Endothelial cell of umbilical vein (primary cell): Measurements from ENCODE around the gene SUPV3L1. TPM values are rescaled to one million over a fixed set of nuclear protein-coding genes. Genes with fewer than 3 reads are reported as not detected.

Experiments used
- BruUV-seq: library from RNA; stranded (reverse); fragments of 400-500 nt; replicated peaks from 2 replicates; lab custom pipeline; 2021; lab: Mats Ljungman, UMichigan
- CTCF ChIA-PET: fragments of 300-600, 350-600 bp; sonication (Branson Sonifier 250); formaldehyde crosslinking; loops from one replicate; lab custom pipeline; 2021; ENCODE audit warnings: antibody characterized with exemption, inconsistent platforms; lab: Charles Lee
- POLR2A ChIA-PET: fragments of 300-600, 350-600 bp; sonication (Branson Sonifier 250); formaldehyde crosslinking; loops from one replicate; lab custom pipeline; 2021; ENCODE audit warnings: antibody characterized with exemption, inconsistent platforms; lab: Charles Lee
- DNase-seq: peaks from one replicate; pipeline ENCODE4 v3.0.0-alpha.2; 2011; ENCODE audit warnings: low read depth, low spot score
- FAIRE-seq: peaks from 2 replicates; lab custom pipeline; 2011; peaks lifted over from hg19 to GRCh38; lab: Jason Lieb, UNC
- H2AFZ ChIP-seq: 2 replicates; pipeline ENCODE4 v1.6.0; 2012; ENCODE audit warnings: low read depth, low read length, control low read depth, inconsistent platforms
- H3K27ac ChIP-seq: 2 replicates; pipeline ENCODE4 v1.5.1; 2011; ENCODE audit warnings: low read depth, mild to moderate bottlenecking, control low read depth, low read length, moderate library complexity; ENCODE audit not compliant: insufficient read depth
- H3K27me3 ChIP-seq, 2 experiments: 2 replicates each; pipeline versions ENCODE4 v1.6.0 to v1.6.1; 2011; ENCODE audit warnings: low read length in 2 of 2, mixed read lengths in 1 of 2; ENCODE audit not compliant: control insufficient read depth in 2 of 2, insufficient read depth in 2 of 2
- H3K36me3 ChIP-seq, 2 experiments: 2 replicates in 1 of 2; 3 replicates in 1 of 2; pipeline ENCODE4 v1.5.1; 2011; ENCODE audit warnings: low read length in 2 of 2, mild to moderate bottlenecking in 1 of 2, moderate library complexity in 1 of 2; ENCODE audit not compliant: control insufficient read depth in 2 of 2, insufficient read depth in 2 of 2; ENCODE audit errors: extremely low read depth in 1 of 2
- H3K4me1 ChIP-seq: 3 replicates; pipeline ENCODE4 v1.5.1; 2011; ENCODE audit warnings: mild to moderate bottlenecking, low read length; ENCODE audit not compliant: control insufficient read depth, insufficient read depth; ENCODE audit errors: extremely low read depth
- H3K4me2 ChIP-seq: 2 replicates; pipeline ENCODE4 v1.6.1; 2011; ENCODE audit warnings: low read length, control low read depth, mixed read lengths; ENCODE audit not compliant: insufficient read depth
- H3K4me3 ChIP-seq, 3 experiments: fragments of 200-600 bp in 1 of 3; sonication (generic), shearing (Covaris generic) in 1 of 3; replicated peaks in 1 of 3; 2 replicates each; pipeline ENCODE4 v1.5.1; 2011 to 2016; ENCODE audit warnings: control low read depth in 3 of 3, low read length in 3 of 3, mild to moderate bottlenecking in 2 of 3, inconsistent platforms in 1 of 3, low read depth in 1 of 3, moderate library complexity in 1 of 3; ENCODE audit not compliant: insufficient read depth in 1 of 3
- H3K79me2 ChIP-seq: 2 replicates; pipeline ENCODE4 v1.6.0; 2012; ENCODE audit warnings: low read length, inconsistent platforms; ENCODE audit not compliant: control insufficient read depth, insufficient read depth
- H3K9ac ChIP-seq: replicated peaks from 2 replicates; pipeline ENCODE3; 2011; ENCODE audit warnings: low read length, control low read depth; ENCODE audit not compliant: insufficient read depth; ENCODE audit errors: extremely low read depth
- H3K9me1 ChIP-seq: replicated peaks from 3 replicates; pipeline ENCODE4 v1.6.0; 2011; ENCODE audit warnings: mild to moderate bottlenecking, low read length; ENCODE audit not compliant: control insufficient read depth, insufficient read depth; ENCODE audit errors: extremely low read depth
- H3K9me3 ChIP-seq: replicated peaks from 2 replicates; pipeline ENCODE4 v1.5.1; 2012; ENCODE audit warnings: low read length, inconsistent platforms; ENCODE audit not compliant: control insufficient read depth, insufficient read depth
- H4K20me1 ChIP-seq: replicated peaks from 2 replicates; pipeline ENCODE3; 2011; ENCODE audit warnings: mild to moderate bottlenecking, low read length; ENCODE audit not compliant: control insufficient read depth, insufficient read depth; ENCODE audit errors: extremely low read depth
- CTCF ChIP-seq, 2 donors: IDR thresholded peaks; 1 replicate in 1 of 2; 2 replicates in 1 of 2; pipeline ENCODE4 v1.5.1; 2011; ENCODE audit warnings: low read length in 2 of 2, mild to moderate bottlenecking in 2 of 2, moderate library complexity in 2 of 2, control low read depth in 1 of 2, inconsistent platforms in 1 of 2, low read depth in 1 of 2; ENCODE audit not compliant: insufficient read depth in 1 of 2; ENCODE audit errors: extremely low read depth in 1 of 2
- EZH2 ChIP-seq: IDR thresholded peaks from 2 replicates; pipeline ENCODE4 v1.6.1; 2012; ENCODE audit warnings: borderline replicate concordance, low read depth, mild to moderate bottlenecking, moderate library complexity, low read length, inconsistent platforms; ENCODE audit not compliant: severe bottlenecking
- FOS ChIP-seq: IDR thresholded peaks from 2 replicates; pipeline ENCODE4 v1.6.1; 2011; ENCODE audit warnings: mild to moderate bottlenecking, low read length, moderate library complexity, borderline replicate concordance; ENCODE audit not compliant: insufficient read depth
- GATA2 ChIP-seq: IDR thresholded peaks from 2 replicates; pipeline ENCODE4 v1.7.0; 2011; ENCODE audit warnings: low read depth, mild to moderate bottlenecking, moderate library complexity, mixed read lengths, low read length; ENCODE audit not compliant: insufficient read length, insufficient read depth
- JUN ChIP-seq: IDR thresholded peaks from 2 replicates; pipeline ENCODE4 v1.6.1; 2011; ENCODE audit warnings: borderline replicate concordance, low read depth; ENCODE audit not compliant: insufficient read length, insufficient read depth
- MAX ChIP-seq: IDR thresholded peaks from 2 replicates; pipeline ENCODE4 v1.6.1; 2011; ENCODE audit not compliant: insufficient read depth, insufficient read length
- MYC ChIP-seq: IDR thresholded peaks from one replicate; pipeline ENCODE4 v1.6.1; 2011; ENCODE audit warnings: mild to moderate bottlenecking, low read depth, low read length
- POLR2A ChIP-seq: IDR thresholded peaks from 2 replicates; pipeline ENCODE4 v1.6.1; 2012; ENCODE audit warnings: low read depth, mild to moderate bottlenecking, control low read depth, low read length
- POLR2AphosphoS5 ChIP-seq: IDR thresholded peaks from 2 replicates; pipeline ENCODE4 v1.6.1; 2012; ENCODE audit warnings: low read depth, mild to moderate bottlenecking, control low read depth, low read length, moderate library complexity; ENCODE audit not compliant: insufficient read depth
- dilution Hi-C: fragments of 300-500 bp; cut with MboI; formaldehyde crosslinking; loops from one replicate; pipeline ENCODE4 v1.15.0; 2019; ENCODE audit warnings: low sequenced_read_pairs; ENCODE audit not compliant: extremely low pct_ligation_motif_present
- intact Hi-C: fragments of 100-400 bp; cut with micrococcal nuclease; formaldehyde crosslinking; loops from one replicate; pipeline ENCODE4 v1.10.0; 2022
- polyA plus RNA-seq, 4 experiments: library from polyadenylated mRNA; depleted of rRNA in 3 of 4; stranded (reverse) in 3 of 4; unstranded in 1 of 4; fragments of >200 nt; gene quantifications; 2 replicates each; pipeline versions ENCODE4 v1.2.1 to v1.2.3, GENCODE V29; 2011 to 2012; ENCODE audit warnings: missing spikeins in 1 of 4
- total RNA-seq: library from RNA; stranded (reverse); gene quantifications from 2 replicates; pipeline ENCODE4 v1.2.3, GENCODE V29; 2021

The SUPV3L1 gene
- total and polyA plus RNA-seq, 2 donors (not counting 3 experiments of a cell fraction or from before 2014, with no cell fraction given): 21.8 to 30.4 TPM

- POLR2A ChIA-PET: no interaction called here
- peaks cover 0 to 2% of the 10 kb centered on the region in 2 experiments for H3K27me3 ChIP-seq
- DNase-seq (no peak), FAIRE-seq (no peak)
- no peak overlapping the region for H2AFZ ChIP-seq
- no peaks in the 10 kb centered on the region for H3K79me2 ChIP-seq
- no TSS peak for BruUV-seq
- CTCF ChIA-PET: no interaction called here
- no peaks in the 10 kb centered on the region for H3K9me1 ChIP-seq
- no peak overlapping the region for H3K27ac ChIP-seq
- H3K9ac ChIP-seq: no peak overlapping the region
- no peaks in the 10 kb centered on the region for H3K4me1 ChIP-seq
- no peak overlapping the region for H3K4me3 ChIP-seq
- no peaks in the 10 kb centered on the region for H3K36me3 ChIP-seq
- no peak for TF ChIP-seq MAX
- no peak for TF ChIP-seq POLR2A
- TF ChIP-seq EZH2: no peak
- TF ChIP-seq MYC: no peak
- no peak for TF ChIP-seq POLR2AphosphoS5
- TF ChIP-seq JUN: no peak
- TF ChIP-seq CTCF (IDR thresholded peaks at IDR 0.05; ENCODE audit: extremely low read depth in 1 of 2, insufficient read depth in 1 of 2, low read depth in 1 of 2, low read length in 2 of 2): no peak
- no peak for TF ChIP-seq GATA2
- TF ChIP-seq FOS: no peak
- intact Hi-C loops (no loop called here), dilution Hi-C loops (no loop called here)
- no peak overlapping the region for H3K4me2 ChIP-seq
- no peaks in the 10 kb centered on the region for H3K9me3 ChIP-seq
- H4K20me1 ChIP-seq: no peaks in the 10 kb centered on the region
Observed at GRCh38 chr10:69254877-69255276, 74.8 kb downstream of the SUPV3L1 start.

Other genes starting within 250 kb of the SUPV3L1 start
- 93.5 and 98.1 TPM in 2 replicates for gene DDX21, start 224.1 kb upstream of the SUPV3L1 start, total RNA-seq
- gene DDX21, start 224.1 kb upstream of the SUPV3L1 start, polyA plus RNA-seq: 21.6 and 33.4 TPM in 2 replicates
- gene KIFBP, start 191.4 kb upstream of the SUPV3L1 start, total RNA-seq: 37.3 and 39.8 TPM in 2 replicates
- 15.3 and 17.6 TPM in 2 replicates for gene KIFBP, start 191.4 kb upstream of the SUPV3L1 start, polyA plus RNA-seq
- gene SRGN, start 92.1 kb upstream of the SUPV3L1 start, total RNA-seq: 433 and 450 TPM in 2 replicates
- gene SRGN, start 92.1 kb upstream of the SUPV3L1 start, polyA plus RNA-seq: 331 and 384 TPM in 2 replicates
- 55.8 and 60.3 TPM in 2 replicates for gene VPS26A, start 56.1 kb upstream of the SUPV3L1 start, total RNA-seq
- gene VPS26A, start 56.1 kb upstream of the SUPV3L1 start, polyA plus RNA-seq: 8.7 and 11.7 TPM in 2 replicates
- 0.18 TPM in 1 of 2 replicates, not detected in the other for gene HKDC1, start 40.1 kb downstream of the SUPV3L1 start, total RNA-seq
- not detected in 2 replicates for gene HKDC1, start 40.1 kb downstream of the SUPV3L1 start, polyA plus RNA-seq
- 120 and 121 TPM in 2 replicates for gene HK1, start 98.3 kb downstream of the SUPV3L1 start, total RNA-seq
- gene HK1, start 98.3 kb downstream of the SUPV3L1 start, polyA plus RNA-seq: 35.9 and 50.8 TPM in 2 replicates
- gene TACR2, start 236.7 kb downstream of the SUPV3L1 start, total RNA-seq: not detected in 2 replicates
- 0.19 and 0.22 TPM in 2 replicates for gene TACR2, start 236.7 kb downstream of the SUPV3L1 start, polyA plus RNA-seq